Hematopoietic multipotent progenitor cell treated with erythropoietin and hydrocortisone succinate and interleukin-3 and kit ligand, for 6 days (in vitro differentiated cells): ENCODE results near the gene SFMBT2.
A peak's percentile ranks its signal among the peaks of the same experiment; 100 is the strongest.
"Not testable (repeated sequence)": the region's sequence is repeated elsewhere in the genome, so short reads cannot be mapped to it uniquely, and the experiment has no call there.

Source experiments
- DNase-seq: peaks from one replicate; pipeline ENCODE4 v3.0.0-alpha.2; 2015

The SFMBT2 gene

DNA sequence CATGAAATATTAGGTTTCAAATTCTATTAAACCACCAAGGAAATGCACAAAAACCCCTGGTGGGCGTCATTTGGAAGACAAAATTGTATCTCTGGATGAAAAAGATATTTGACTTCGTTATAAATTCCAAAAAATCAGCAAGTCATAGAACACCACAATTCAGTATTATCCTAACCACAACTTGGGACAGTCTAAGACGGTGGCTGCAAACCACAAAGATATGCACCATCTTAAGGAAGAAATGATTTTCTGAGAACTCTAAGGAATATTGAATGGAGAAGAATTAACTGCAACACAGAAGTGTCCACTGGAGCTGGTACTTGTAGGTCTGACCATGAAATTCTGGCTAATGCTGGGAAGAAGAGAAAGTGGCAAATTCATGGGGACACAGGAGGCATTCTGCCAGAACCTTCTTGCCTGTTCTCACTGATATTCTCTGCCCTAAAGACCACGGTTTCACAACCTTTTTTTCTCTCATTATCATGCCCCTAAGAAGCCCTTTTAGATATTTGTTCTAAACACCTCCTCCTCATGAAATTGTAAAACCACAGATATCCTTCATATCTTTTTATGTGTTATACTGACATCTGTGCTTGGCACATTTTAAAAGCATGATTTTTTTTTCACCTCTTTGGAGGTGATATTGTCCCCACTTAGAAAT is 92.9 kb downstream of the SFMBT2 start:
- peak; percentile 51 for DNase-seq

DNA sequence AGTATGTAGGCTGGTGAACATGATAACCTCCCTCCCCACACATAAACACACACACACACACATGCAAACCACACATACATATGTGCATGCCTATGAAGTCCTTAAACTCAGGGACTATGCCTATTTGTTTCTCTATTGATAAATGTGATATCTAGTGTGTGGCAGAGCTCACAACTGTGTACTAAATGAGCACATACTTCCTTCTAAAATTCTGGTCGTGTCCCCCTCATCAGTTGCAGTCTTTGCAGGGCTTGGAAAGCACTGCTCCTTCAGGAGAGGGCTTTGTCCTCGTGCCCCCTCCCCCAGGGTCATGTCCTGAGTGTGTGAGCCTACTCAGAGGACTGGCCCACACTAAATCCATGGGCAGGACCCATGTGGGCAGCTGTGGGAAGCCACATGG is 94.0 kb downstream of the SFMBT2 start:
- DNase-seq: no peak

DNA sequence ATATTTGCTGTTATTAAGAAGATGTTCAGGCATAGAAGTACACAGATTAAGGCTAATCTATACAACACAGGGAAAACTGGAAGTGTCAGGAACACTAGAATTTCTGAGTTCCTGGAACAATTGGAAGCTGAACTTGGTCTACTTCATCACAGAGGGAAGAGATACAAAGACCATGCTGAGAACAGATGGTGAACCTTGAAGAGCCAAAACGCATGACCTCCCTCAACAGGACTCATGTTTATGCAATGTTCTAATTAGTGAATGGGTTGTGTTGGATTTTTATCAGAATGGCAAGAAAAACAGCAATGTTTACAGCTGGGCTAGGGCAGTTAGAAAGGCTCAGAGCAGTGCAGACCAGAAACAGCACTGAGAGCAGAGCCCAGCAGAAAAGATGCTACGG is 94.9 kb downstream of the SFMBT2 start:
- no peak for DNase-seq

DNA sequence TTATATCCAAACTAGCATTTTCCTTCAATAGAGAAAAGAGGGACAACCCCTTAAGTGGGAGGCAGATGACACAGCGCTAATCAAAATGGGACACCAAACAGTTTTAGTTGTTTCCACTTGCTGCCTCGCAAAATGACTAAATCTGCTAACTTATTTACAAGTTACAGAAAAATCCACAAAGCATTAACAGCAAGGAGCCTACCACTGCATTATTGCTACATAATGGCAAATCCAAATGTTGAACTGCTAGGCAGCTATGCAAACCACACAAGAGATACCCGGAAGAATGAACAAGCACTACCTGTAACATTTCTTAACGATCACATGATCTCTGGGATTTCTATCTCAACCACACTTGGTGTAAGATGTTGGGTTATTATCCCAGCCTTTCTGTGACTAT is 96.7 kb downstream of the SFMBT2 start:
- no peak for DNase-seq

DNA sequence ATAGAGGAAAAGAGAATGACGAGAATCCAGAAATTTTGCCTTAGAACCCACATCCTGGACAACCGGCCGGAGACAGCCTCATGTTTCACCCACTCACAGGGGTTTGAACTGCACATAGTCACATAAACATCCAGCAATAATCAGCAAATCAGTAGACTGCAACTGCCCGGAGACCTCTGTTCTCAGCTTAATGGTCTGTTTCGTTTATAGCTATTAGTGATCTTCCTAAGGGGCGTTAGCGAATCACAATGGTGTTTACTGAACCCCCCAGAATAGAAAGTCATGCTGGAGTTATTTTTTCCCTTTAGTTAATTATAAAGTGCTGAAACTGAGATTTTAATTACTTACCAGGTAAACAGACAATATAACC is 98.4 kb downstream of the SFMBT2 start:
- no peak for DNase-seq

DNA sequence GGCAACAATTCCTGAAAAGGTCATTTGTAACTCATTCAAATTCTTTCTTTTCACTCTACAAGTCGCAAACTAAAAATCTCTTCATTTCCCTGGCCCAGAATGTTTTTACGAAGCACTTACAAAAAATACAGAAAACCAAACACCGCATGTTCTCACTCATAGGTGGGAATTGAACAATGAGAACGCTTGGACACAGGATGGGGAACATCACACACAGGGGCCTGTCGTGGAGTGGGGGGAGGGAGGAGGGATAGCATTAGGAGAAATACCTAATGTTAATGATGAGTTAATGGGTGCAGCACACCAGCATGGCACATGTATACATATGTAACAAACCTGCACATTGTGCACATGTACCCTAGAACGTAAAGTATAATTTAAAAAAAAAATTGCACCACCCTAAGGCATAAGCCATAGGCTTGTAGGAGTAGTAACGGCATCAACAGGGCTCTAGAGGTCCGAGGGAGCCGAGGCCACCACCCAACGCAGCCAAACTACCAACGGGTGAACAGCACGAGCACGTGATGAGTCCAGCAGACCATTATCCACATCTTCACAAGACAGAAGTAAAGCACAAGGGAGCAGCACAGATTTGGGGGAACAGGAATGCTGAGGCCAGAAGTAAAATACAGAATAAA is 98.9 kb downstream of the SFMBT2 start:
- not testable (repeated sequence) for DNase-seq

DNA sequence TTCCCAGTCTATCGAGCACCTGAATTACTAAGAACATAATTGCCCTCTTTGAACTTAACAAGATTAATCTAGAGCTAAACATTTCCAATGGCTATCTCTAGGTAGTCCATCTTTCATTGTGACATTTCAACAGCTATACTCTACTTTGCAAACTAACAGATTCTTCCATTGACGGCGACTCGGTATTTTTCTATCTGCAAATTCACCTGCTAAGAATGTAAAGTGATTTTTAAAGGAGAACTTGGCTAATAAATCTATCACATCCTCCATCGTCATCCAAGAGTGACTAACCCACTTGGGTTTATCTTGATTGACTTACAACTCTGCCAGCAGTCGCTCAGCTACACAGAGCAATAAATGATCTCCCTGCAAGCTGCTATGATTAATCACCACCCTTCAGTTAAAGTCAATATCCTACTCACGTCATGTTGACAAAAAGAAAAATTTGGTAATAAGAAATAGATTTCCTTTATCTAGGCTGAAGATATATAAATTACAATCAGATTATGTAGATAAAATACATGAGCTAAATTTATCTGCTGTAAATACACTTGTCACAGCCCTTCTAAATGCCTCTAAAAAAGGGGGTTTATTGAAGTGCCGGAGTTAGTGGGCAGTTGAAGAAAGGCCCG is 99.5 kb downstream of the SFMBT2 start:
- DNase-seq: no peak

DNA sequence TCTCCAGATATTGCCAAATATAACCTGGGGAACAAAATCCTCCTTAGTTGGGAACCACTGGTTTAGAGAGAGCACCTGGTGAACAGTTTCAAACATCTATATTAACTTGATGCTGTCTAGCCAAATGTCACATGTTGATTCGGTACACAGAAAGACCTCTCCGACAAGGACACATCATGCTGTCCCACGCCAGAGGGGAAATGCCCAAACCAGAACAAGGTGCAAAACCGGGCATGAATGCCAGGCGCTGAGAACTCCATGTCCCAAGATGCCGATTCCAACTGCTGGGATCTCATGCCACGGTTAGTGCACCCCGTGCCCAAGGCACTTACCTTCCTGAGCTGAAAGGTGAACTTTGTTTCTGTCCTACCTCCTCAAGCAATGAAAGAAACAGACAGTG is 100.8 kb downstream of the SFMBT2 start:
- no peak for DNase-seq

DNA sequence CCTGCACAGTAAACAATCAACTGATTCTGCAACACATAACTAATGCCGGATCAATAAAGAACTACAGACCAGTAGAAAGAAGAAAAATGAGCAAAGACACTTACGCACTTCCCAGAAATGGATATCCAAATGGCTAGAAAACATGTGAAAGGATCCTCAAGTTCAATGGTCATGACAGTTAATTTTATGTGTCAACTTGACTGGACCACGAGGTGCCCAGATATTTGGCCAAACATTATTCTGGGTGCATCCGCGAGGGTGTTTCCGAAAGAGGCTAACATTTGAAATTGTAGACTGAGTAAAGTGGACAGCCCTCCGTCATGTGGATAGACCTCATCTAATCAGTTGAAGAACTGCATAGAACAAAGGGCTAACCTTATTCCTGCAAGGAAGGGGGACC is 102.0 kb downstream of the SFMBT2 start:
- DNase-seq: no peak

DNA sequence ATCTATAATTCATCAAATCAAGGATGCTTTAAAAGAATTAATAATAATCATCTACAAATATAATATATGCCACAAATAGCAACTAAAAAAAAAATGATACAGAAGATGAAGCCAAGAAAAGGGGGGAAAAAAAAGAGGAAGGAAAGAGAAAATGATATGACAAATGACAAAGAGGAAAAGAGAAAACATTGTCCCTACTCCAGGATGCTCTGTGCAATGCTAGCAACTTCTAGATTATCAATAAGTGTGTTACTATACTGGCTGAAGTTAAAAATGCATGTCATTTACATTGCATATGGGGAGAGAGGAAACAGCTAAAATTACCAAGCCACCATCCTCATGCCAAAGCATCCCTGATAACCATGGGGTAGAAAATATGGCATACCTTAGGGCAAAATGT is 104.2 kb downstream of the SFMBT2 start:
- no peak for DNase-seq

DNA sequence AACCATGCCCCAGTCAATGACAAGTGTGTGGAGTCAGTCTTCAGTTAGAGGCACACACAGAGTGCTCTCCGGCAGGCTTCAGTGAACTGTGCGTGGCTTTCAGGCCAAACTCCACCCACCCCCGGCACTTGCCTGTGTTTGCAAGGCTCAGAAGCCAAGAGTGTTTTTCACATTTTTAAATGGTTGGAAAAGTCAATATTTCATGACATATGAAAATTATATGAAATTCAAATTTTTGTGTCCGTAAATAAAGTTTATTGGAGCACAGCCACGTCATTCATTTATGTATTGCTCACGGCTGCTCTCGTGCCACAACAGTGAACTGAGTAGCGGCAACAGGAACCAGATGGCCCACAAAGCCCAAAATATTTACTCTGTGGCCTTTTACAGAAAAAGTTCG is 104.7 kb downstream of the SFMBT2 start:
- no peak for DNase-seq

DNA sequence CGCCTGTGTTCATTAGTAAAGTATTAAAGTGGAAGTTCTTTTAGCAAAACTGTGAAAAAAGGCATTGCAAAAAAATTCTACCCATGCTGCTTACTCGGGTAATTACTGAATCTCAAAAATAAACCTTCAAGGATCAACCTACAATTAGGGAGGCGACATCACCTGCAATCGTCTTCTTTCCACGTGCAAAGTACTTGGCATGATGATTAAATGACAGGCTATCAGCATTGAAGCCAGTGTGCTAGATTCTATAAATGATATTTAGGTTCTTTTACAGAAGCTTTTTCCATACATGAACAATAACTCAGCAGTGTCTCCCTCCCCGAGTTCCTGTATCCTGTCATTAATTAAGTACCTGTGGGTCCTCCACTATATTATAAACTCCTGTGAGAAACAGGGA is 105.8 kb downstream of the SFMBT2 start:
- DNase-seq: no peak

DNA sequence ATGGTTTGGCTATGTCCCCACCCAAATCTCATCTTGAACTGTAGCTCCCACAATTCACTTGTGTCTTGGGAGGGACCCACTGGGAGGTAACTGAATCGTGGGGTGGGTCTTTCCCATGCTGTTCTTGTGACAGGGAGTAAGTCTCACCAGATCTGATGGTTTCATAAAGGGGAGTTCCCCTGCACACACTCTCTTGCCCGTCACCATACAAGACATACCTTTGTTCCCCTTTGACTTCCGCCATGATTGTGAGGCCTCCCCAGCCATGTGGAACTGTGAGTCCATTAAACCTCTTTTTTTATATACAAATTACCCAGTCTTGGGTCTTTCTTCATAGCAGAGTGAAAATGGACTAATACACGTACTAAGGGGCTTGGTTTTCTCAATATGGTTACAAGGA is 106.7 kb downstream of the SFMBT2 start:
- no peak for DNase-seq

DNA sequence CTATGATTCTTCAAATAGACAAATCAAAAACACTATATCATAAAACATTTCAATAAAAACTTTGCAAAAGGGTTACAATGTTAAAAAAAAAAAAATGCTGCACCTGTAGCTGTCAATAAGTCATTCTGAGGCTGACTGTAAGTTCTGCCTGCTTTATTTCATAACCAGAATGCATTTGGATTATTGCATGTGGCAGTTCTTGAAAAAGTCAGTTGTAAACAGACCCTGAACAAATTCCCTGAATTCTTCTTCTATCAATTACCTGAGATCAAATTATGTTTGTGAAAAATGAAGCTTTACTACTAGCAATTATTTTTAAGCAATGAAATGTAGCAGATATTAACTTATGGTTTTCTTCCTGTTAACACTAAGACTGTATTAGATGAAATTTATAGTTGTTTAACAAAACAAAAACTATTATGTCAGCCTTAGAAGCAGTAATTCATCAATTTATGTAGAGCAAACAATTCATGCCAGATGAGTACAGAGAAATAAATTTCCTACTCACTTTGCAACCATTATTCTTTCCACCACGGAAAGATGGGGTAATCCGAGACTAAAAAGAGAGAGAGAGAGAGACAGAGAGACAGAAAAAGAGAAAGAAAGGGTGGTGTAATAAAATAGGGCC is 107.8 kb downstream of the SFMBT2 start:
- DNase-seq: no peak

DNA sequence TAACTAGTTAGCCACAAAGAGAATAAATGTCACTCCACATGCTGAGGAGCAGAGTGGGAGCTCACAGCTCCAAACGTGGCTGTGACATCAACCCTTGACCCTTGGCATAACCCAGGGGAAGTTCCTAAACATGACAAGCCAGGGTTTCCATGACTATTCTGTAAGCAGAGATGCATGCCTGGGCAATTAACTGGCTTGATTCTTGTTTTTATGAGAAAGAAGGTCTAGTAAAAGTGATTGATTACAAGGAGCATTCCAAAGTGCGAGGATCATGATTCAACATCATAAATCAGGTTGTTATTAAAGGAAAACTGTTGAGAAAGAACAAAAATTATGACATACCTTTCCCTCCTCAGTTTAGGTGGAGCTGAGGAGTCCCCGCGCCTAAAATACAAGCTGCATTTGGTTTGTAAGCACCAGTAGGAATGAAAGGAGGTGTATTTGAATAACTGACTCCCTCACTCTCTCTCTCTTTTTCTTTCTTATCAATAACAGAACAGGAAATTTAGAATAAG is 108.4 kb downstream of the SFMBT2 start:
- no peak for DNase-seq

DNA sequence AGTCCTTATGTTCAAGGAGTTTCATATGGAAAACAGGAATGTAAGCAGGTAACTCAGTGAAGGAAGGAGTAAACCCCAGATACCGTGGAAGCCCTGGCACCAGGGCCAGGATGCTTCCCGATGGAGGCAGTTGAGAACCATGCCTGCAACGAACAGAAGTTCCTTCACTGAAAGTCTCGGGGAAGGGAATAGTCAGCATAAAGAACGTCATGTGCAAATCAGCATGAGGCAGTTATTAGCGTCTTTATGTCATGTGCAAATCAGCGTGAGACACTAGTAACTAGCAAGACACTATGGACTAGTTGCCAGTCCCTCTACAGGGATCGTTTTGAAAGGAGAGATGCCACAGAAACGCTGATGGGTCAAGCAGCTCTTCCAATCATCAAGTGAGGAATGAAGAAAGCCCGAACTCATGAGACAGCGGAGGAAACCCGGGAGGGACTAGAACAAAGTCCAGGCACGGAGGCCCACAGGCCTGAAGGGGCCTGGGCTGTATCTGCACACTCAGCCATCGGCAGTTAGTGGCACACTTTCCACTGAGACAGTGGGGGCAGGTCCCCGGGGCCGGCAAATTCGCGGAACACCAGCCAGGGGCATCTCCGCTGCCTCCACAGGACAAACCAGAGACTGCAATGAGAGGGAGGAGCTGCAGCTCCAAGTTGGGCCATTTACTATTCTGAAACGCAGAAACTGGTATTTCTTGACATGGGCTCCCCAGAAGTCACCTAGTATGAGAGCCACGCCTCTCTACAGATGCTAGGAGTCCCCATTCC is 109.6 kb downstream of the SFMBT2 start:
- DNase-seq: no peak

DNA sequence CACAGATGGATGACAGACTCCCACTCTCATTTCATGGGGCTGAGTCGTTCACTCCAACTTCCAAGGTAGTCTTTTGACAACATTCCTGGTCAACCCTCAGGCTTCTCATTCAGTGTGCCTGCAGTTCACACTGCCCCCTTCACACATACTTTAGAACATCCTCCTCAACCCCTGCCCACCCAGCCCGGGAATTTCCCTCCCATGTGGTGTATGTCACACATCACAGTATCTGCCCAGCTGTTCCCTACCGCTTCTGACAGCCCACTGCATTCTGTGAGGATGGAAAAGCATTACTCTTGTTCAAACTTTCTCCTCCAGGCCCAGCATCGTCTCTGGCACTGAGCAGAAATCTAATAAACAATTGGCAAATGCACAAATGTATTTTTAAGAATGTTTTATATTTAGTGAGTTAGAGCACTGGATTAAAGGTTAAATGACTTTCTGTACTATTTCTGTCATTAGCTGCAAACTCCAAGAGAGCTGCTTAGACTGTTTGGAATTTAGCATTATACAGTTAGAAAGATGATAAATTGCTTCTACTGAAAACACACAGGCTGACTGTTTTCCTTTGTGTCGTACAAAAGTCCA is 110.4 kb downstream of the SFMBT2 start:
- DNase-seq: no peak

DNA sequence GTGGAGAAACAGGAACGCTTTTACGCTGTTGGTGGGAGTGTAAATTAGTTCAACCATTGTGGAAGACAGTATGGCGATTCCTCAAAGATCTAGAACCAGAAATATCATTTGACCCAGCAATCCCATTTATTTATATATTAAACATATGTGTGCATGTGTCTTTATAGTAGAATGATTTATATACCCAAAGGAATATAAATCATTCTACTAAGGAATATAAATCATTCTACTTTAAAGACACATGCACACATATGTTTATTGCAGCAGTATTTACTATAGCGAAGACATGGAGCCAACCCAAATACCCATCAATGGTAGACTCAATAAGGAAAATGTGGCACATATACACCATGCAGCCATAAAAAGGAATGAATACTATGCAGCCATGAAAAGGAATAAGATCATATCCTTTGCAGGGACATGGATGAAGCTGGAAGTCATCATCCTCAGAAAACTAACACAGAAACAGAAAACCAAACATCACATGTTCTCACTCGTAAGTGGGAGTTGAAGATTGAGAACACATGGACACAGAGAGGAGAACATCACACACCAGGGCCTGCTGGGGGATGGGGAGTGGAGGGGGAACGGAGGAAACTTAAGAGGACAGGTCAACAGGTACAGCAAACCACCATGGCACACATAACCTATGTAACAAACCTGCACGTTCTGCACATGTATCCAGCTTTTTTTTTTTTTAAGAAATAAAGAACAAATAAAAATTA is 111.1 kb downstream of the SFMBT2 start:
- not testable (repeated sequence) for DNase-seq

DNA sequence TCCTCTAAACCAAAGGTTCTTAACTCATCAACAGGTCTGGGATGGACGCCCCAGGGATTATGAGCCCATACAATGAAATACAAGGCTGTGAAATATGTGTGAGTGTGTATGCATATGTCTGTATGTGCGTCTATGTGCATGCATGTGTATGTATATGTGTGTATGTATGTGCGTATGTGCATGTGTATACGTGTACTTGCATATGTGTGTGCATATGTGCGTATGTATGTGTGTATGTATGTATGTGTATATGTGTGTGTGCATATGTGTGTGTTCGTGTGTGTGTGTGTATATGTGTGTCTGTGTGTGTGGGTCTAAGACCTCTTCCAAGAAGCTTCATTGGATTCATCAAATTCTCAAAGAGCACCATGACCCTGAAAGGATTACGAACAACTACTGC is 112.3 kb downstream of the SFMBT2 start:
- DNase-seq: no peak

DNA sequence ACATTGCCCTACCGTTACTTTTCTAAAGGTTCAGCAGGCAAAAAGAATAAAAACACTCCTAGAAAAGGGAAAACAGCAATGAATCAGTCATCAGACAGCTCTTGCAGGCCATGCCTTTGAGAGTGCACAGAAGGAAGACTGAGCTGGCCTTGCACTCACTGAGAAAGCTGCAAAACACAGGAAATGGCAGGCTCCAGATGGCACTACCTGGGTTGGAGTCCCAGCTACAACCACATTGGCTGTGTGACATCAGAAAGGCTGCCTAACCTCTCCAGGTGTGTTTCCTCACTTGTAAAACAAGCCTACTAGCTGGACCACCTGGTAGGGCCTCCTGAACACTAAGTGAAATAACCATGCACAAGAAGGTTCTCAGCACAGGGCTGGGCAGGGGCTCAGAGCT is 113.7 kb downstream of the SFMBT2 start:
- no peak for DNase-seq

DNA sequence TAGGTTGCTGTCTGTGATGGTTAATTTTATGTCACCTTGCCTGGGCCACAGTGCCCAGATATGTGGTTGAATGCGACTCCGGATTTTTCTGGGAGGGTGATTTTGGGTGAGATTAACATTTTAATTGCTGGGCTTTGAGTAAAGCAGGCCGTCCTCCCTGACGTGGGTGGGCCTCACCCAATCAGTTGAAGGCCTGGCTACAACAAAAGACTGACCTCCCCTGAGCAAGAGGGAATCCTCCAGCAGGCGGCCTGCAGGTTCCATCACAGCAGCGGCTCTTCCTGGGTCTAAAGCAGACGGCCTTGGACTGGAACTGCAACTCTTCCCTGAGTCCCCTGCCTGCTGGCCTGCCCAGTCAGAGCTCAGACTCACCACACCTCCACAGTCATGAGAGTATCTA is 114.2 kb downstream of the SFMBT2 start:
- no peak for DNase-seq

DNA sequence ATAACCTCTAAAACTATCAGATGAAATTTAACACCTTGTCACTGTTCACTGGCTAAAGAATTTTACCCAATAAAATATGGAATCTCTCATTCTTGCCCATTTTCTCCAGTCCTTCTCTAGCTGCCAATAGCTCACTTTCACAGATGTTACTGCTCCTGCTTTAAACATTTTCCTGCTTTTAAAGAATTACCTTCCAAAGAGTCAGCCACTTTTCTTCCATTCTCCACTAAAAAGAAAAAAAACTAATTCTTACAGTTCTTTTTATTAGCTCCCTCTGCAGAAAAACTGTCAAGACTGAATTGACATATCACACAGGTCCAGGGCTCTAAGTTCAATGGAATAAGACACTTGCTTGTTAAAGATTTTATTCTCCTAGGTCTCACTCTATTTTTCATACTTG is 114.8 kb downstream of the SFMBT2 start:
- no peak for DNase-seq
